ENCODE data around the gene TRIP12. TPM values are rescaled to one million over a fixed set of nuclear protein-coding genes. Genes with fewer than 3 reads are reported as not detected.

The TRIP12 gene
- total and polyA plus RNA-seq, 2 of the 13 experiments (the other 11 are each of a cell fraction or from before 2014, with no cell fraction given), result 72.1 to 153 TPM

- no peak for TF ChIP-seq ZNF737 (CRISPR knock-in tag; IDR thresholded peaks at IDR 0.05; ENCODE audit: borderline replicate concordance)
- TF ChIP-seq, protein P1, sequence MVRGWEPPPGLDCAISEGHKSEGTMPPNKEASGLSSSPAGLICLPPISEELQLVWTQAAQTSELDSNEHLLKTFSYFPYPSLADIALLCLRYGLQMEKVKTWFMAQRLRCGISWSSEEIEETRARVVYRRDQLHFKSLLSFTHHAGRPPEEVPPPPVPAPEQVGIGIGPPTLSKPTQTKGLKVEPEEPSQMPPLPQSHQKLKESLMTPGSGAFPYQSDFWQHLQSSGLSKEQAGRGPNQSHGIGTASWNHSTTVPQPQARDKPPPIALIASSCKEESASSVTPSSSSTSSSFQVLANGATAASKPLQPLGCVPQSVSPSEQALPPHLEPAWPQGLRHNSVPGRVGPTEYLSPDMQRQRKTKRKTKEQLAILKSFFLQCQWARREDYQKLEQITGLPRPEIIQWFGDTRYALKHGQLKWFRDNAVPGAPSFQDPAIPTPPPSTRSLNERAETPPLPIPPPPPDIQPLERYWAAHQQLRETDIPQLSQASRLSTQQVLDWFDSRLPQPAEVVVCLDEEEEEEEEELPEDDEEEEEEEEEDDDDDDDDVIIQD (CRISPR knock-in tag; IDR thresholded peaks at IDR 0.05; ENCODE audit: low read depth), result no peak
- no peak for TF ChIP-seq ZNF784 (CRISPR knock-in tag; IDR thresholded peaks at IDR 0.05; ENCODE audit: borderline replicate concordance)
- TF ChIP-seq KDM4B (CRISPR knock-in tag; IDR thresholded peaks at IDR 0.05), result no peak
Measured at GRCh38 chr2:229889023-229889422, 32.8 kb downstream of the TRIP12 start (continued).

DNA sequence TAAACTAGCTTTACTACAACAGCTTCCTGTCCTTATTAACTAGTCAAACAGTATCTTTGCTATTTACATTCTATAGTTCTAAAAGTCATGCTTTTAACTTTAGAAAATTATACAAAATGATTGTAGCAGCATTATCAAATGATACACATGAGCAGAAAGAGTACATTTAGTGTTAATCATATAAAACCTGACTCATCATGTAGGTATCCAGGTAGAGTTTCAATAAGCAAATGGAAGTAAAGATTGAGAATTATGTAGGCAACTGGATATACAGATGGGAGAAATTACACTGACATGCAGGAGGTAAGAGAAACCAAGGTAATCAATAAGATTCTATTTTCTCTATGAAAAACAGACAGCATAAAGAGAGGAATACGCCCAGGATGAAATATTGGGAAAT lies 33.8 kb downstream of the TRIP12 start:
- CTCF ChIA-PET (ENCODE audit: low intra/inter-chr PET ratio, low total read pairs), result no interaction called here
- Histone ChIP-seq H3K27ac (ENCODE audit: extremely low read length, insufficient read depth, low read length) (no peak overlapping the region), H3K79me2 (ENCODE audit: insufficient read depth, low read length) (peaks cover 87% of the 10 kb centered on the region), H3K9ac (ENCODE audit: insufficient read depth, low read depth, low read length) (no peak overlapping the region), H3K27me3 (ENCODE audit: control insufficient read depth in 1 of 2, insufficient read depth in 2 of 2, low read length in 2 of 2) (no peaks in the 10 kb centered on the region), H3K4me1 (ENCODE audit: insufficient read depth, low read length) (no peaks in the 10 kb centered on the region), H2AFZ (ENCODE audit: low read length) (no peak overlapping the region), H3K4me3 (replicated peaks in 1 of 3; ENCODE audit: insufficient read depth in 1 of 3, low read depth in 2 of 3, low read length in 3 of 3) (no peak overlapping the region), H3K36me3 (replicated peaks in 1 of 2; ENCODE audit: control insufficient read depth in 1 of 2, insufficient read depth in 2 of 2, low read length in 2 of 2) (peaks cover 0 to 35% of the 10 kb centered on the region in 2 experiments; a peak in 2 of 5 replicates), H3K4me2 (ENCODE audit: low read depth, low read length) (no peak overlapping the region), H3K9me3 (ENCODE audit: low read length) (no peaks in the 10 kb centered on the region), H4K20me1 (ENCODE audit: insufficient read depth, low read length) (peaks cover 21% of the 10 kb centered on the region)
- intact Hi-C loops (cut with micrococcal nuclease; ENCODE audit: unreplicated experiment), result no loop called here
- FAIRE-seq (no peak), ATAC-seq (no peak), DNase-seq (ENCODE audit: low spot score) (no peak)
- no TSS peak for BruUV-seq (replicated peaks)
- no peak for TF ChIP-seq ZXDC (CRISPR knock-in tag; IDR thresholded peaks at IDR 0.05)
- no peak for TF ChIP-seq ZNF430 (CRISPR knock-in tag; IDR thresholded peaks at IDR 0.05)
- peak; percentile 36 to 41; a peak in 3 of 4 replicates for TF ChIP-seq MAFK (conservative IDR thresholded peaks at IDR 0.05 in 1 of 2, IDR thresholded peaks at IDR 0.05 in 1 of 2; ENCODE audit: low read length in 2 of 2)
- no peak for TF ChIP-seq DRAP1 (CRISPR knock-in tag; IDR thresholded peaks at IDR 0.05)
- in situ Hi-C loops (cut with HindIII; ENCODE audit: extremely low pct_ligation_motif_present, low pct_unique_long_range_greater_than_20kb), result no loop called here
- WGBS (ENCODE audit: low lambda C conversion rate), result 96% methylated on average over 1 of the region's 1 CpG
- POLR2A ChIA-PET, result no interaction called here
